Endothelial cell of umbilical vein (primary cell): ENCODE data around the gene KPNA2. TPM values are rescaled to one million over a fixed set of nuclear protein-coding genes. Genes with fewer than 3 reads are reported as not detected.
"Not testable (repeated sequence)": the region's sequence is repeated elsewhere in the genome, so short reads cannot be mapped to it uniquely, and the experiment has no call there.

Experiments used
- BruUV-seq: library from RNA; stranded (reverse); fragments of 400-500 nt; replicated peaks from 2 replicates; lab custom pipeline; 2021; lab: Mats Ljungman, UMichigan
- CTCF ChIA-PET: fragments of 300-600, 350-600 bp; sonication (Branson Sonifier 250); formaldehyde crosslinking; loops from one replicate; lab custom pipeline; 2021; ENCODE audit warnings: antibody characterized with exemption, inconsistent platforms; lab: Charles Lee
- POLR2A ChIA-PET: fragments of 300-600, 350-600 bp; sonication (Branson Sonifier 250); formaldehyde crosslinking; loops from one replicate; lab custom pipeline; 2021; ENCODE audit warnings: antibody characterized with exemption, inconsistent platforms; lab: Charles Lee
- DNase-seq: peaks from one replicate; pipeline ENCODE4 v3.0.0-alpha.2; 2011; ENCODE audit warnings: low read depth, low spot score
- FAIRE-seq: peaks from 2 replicates; lab custom pipeline; 2011; peaks lifted over from hg19 to GRCh38; lab: Jason Lieb, UNC
- H2AFZ ChIP-seq: 2 replicates; pipeline ENCODE4 v1.6.0; 2012; ENCODE audit warnings: low read depth, low read length, control low read depth, inconsistent platforms
- H3K27ac ChIP-seq: 2 replicates; pipeline ENCODE4 v1.5.1; 2011; ENCODE audit warnings: low read depth, mild to moderate bottlenecking, control low read depth, low read length, moderate library complexity; ENCODE audit not compliant: insufficient read depth
- H3K27me3 ChIP-seq, 2 experiments: 2 replicates each; pipeline versions ENCODE4 v1.6.0 to v1.6.1; 2011; ENCODE audit warnings: low read length in 2 of 2, mixed read lengths in 1 of 2; ENCODE audit not compliant: control insufficient read depth in 2 of 2, insufficient read depth in 2 of 2
- H3K36me3 ChIP-seq, 2 experiments: 2 replicates in 1 of 2; 3 replicates in 1 of 2; pipeline ENCODE4 v1.5.1; 2011; ENCODE audit warnings: low read length in 2 of 2, mild to moderate bottlenecking in 1 of 2, moderate library complexity in 1 of 2; ENCODE audit not compliant: control insufficient read depth in 2 of 2, insufficient read depth in 2 of 2; ENCODE audit errors: extremely low read depth in 1 of 2
- H3K4me1 ChIP-seq: 3 replicates; pipeline ENCODE4 v1.5.1; 2011; ENCODE audit warnings: mild to moderate bottlenecking, low read length; ENCODE audit not compliant: control insufficient read depth, insufficient read depth; ENCODE audit errors: extremely low read depth
- H3K4me2 ChIP-seq: 2 replicates; pipeline ENCODE4 v1.6.1; 2011; ENCODE audit warnings: low read length, control low read depth, mixed read lengths; ENCODE audit not compliant: insufficient read depth
- H3K4me3 ChIP-seq, 3 experiments: fragments of 200-600 bp in 1 of 3; sonication (generic), shearing (Covaris generic) in 1 of 3; replicated peaks in 1 of 3; 2 replicates each; pipeline ENCODE4 v1.5.1; 2011 to 2016; ENCODE audit warnings: control low read depth in 3 of 3, low read length in 3 of 3, mild to moderate bottlenecking in 2 of 3, inconsistent platforms in 1 of 3, low read depth in 1 of 3, moderate library complexity in 1 of 3; ENCODE audit not compliant: insufficient read depth in 1 of 3
- H3K79me2 ChIP-seq: 2 replicates; pipeline ENCODE4 v1.6.0; 2012; ENCODE audit warnings: low read length, inconsistent platforms; ENCODE audit not compliant: control insufficient read depth, insufficient read depth
- H3K9ac ChIP-seq: replicated peaks from 2 replicates; pipeline ENCODE3; 2011; ENCODE audit warnings: low read length, control low read depth; ENCODE audit not compliant: insufficient read depth; ENCODE audit errors: extremely low read depth
- H3K9me1 ChIP-seq: replicated peaks from 3 replicates; pipeline ENCODE4 v1.6.0; 2011; ENCODE audit warnings: mild to moderate bottlenecking, low read length; ENCODE audit not compliant: control insufficient read depth, insufficient read depth; ENCODE audit errors: extremely low read depth
- H3K9me3 ChIP-seq: replicated peaks from 2 replicates; pipeline ENCODE4 v1.5.1; 2012; ENCODE audit warnings: low read length, inconsistent platforms; ENCODE audit not compliant: control insufficient read depth, insufficient read depth
- H4K20me1 ChIP-seq: replicated peaks from 2 replicates; pipeline ENCODE3; 2011; ENCODE audit warnings: mild to moderate bottlenecking, low read length; ENCODE audit not compliant: control insufficient read depth, insufficient read depth; ENCODE audit errors: extremely low read depth
- CTCF ChIP-seq, 2 donors: IDR thresholded peaks; 1 replicate in 1 of 2; 2 replicates in 1 of 2; pipeline ENCODE4 v1.5.1; 2011; ENCODE audit warnings: low read length in 2 of 2, mild to moderate bottlenecking in 2 of 2, moderate library complexity in 2 of 2, control low read depth in 1 of 2, inconsistent platforms in 1 of 2, low read depth in 1 of 2; ENCODE audit not compliant: insufficient read depth in 1 of 2; ENCODE audit errors: extremely low read depth in 1 of 2
- EZH2 ChIP-seq: IDR thresholded peaks from 2 replicates; pipeline ENCODE4 v1.6.1; 2012; ENCODE audit warnings: borderline replicate concordance, low read depth, mild to moderate bottlenecking, moderate library complexity, low read length, inconsistent platforms; ENCODE audit not compliant: severe bottlenecking
- FOS ChIP-seq: IDR thresholded peaks from 2 replicates; pipeline ENCODE4 v1.6.1; 2011; ENCODE audit warnings: mild to moderate bottlenecking, low read length, moderate library complexity, borderline replicate concordance; ENCODE audit not compliant: insufficient read depth
- GATA2 ChIP-seq: IDR thresholded peaks from 2 replicates; pipeline ENCODE4 v1.7.0; 2011; ENCODE audit warnings: low read depth, mild to moderate bottlenecking, moderate library complexity, mixed read lengths, low read length; ENCODE audit not compliant: insufficient read length, insufficient read depth
- MYC ChIP-seq: IDR thresholded peaks from one replicate; pipeline ENCODE4 v1.6.1; 2011; ENCODE audit warnings: mild to moderate bottlenecking, low read depth, low read length
- POLR2AphosphoS5 ChIP-seq: IDR thresholded peaks from 2 replicates; pipeline ENCODE4 v1.6.1; 2012; ENCODE audit warnings: low read depth, mild to moderate bottlenecking, control low read depth, low read length, moderate library complexity; ENCODE audit not compliant: insufficient read depth
- dilution Hi-C: fragments of 300-500 bp; cut with MboI; formaldehyde crosslinking; loops from one replicate; pipeline ENCODE4 v1.15.0; 2019; ENCODE audit warnings: low sequenced_read_pairs; ENCODE audit not compliant: extremely low pct_ligation_motif_present
- intact Hi-C: fragments of 100-400 bp; cut with micrococcal nuclease; formaldehyde crosslinking; loops from one replicate; pipeline ENCODE4 v1.10.0; 2022
- polyA plus RNA-seq, 4 experiments: library from polyadenylated mRNA; depleted of rRNA in 3 of 4; stranded (reverse) in 3 of 4; unstranded in 1 of 4; fragments of >200 nt; gene quantifications; 2 replicates each; pipeline versions ENCODE4 v1.2.1 to v1.2.3, GENCODE V29; 2011 to 2012; ENCODE audit warnings: missing spikeins in 1 of 4
- total RNA-seq: library from RNA; stranded (reverse); gene quantifications from 2 replicates; pipeline ENCODE4 v1.2.3, GENCODE V29; 2021

The KPNA2 gene
- total and polyA plus RNA-seq, 2 donors (not counting 3 experiments of a cell fraction or from before 2014, with no cell fraction given): 252 to 382 TPM

GRCh38 chr17:68061512-68062313, 26.2 kb downstream of the KPNA2 start:
- POLR2A ChIA-PET: no interaction called here
- peaks cover 8% of the 10 kb centered on the region for H3K4me1 ChIP-seq

GRCh38 chr17:68065366-68065765, 29.8 kb downstream of the KPNA2 start:
- intact Hi-C loops, dilution Hi-C loops: not testable (repeated sequence)

More at GRCh38 chr17:68061512-68062313, 26.2 kb downstream of the KPNA2 start:
- dilution Hi-C loops (no loop called here), intact Hi-C loops (no loop called here)
- TF ChIP-seq FOS (peak; percentile 32), POLR2AphosphoS5 (no peak), CTCF (IDR thresholded peaks at IDR 0.05; ENCODE audit: extremely low read depth in 1 of 2, insufficient read depth in 1 of 2, low read depth in 1 of 2, low read length in 2 of 2) (no peak), MYC (no peak), GATA2 (peak; percentile 18), EZH2 (no peak)
- Histone ChIP-seq H3K79me2 (no peaks in the 10 kb centered on the region), H2AFZ (peak overlapping the region; percentile 31), H3K9me3 (no peaks in the 10 kb centered on the region), H3K9ac (no peak overlapping the region), H3K4me3 (no peak overlapping the region), H4K20me1 (no peaks in the 10 kb centered on the region), H3K4me2 (no peak overlapping the region), H3K9me1 (no peaks in the 10 kb centered on the region), H3K36me3 (no peaks in the 10 kb centered on the region), H3K27ac (no peak overlapping the region), H3K27me3 (no peaks in the 10 kb centered on the region)
- FAIRE-seq: peak; percentile 82
- DNase-seq: peak; percentile 21
- BruUV-seq: no TSS peak
- CTCF ChIA-PET: interaction anchor here (1.9 kb wide), 1 partner anchor 9 kb away, joined by 7 read pairs; no protein-coding TSS in a partner anchor

GRCh38 chr17:68068512-68068911, 33.0 kb downstream of the KPNA2 start:
- H3K4me1 ChIP-seq, H3K27ac ChIP-seq, DNase-seq, POLR2A ChIA-PET, H3K4me3 ChIP-seq, CTCF ChIA-PET, H4K20me1 ChIP-seq, H3K9me1 ChIP-seq, H3K9ac ChIP-seq, H3K79me2 ChIP-seq, dilution Hi-C loops, intact Hi-C loops, FAIRE-seq, H3K36me3 ChIP-seq, BruUV-seq, H3K4me2 ChIP-seq, H3K27me3 ChIP-seq, H2AFZ ChIP-seq, H3K9me3 ChIP-seq: not testable (repeated sequence)

More at GRCh38 chr17:68065366-68065765, 29.8 kb downstream of the KPNA2 start:
- H3K4me2 ChIP-seq, H3K36me3 ChIP-seq, H3K9me3 ChIP-seq, H4K20me1 ChIP-seq, DNase-seq, CTCF ChIA-PET, BruUV-seq, H3K4me3 ChIP-seq, H3K79me2 ChIP-seq, H2AFZ ChIP-seq, POLR2A ChIA-PET, H3K27ac ChIP-seq, H3K4me1 ChIP-seq, FAIRE-seq, H3K9me1 ChIP-seq, H3K27me3 ChIP-seq, H3K9ac ChIP-seq: not testable (repeated sequence)
